Hypothalamus (tissue), 51 donors: ENCODE data around the gene ADCY5.

Experiments
- DNase-seq, 51 donors: peaks; one replicate each; lab custom pipeline; 2025; lab: John Stamatoyannopoulos, UW

The ADCY5 gene

GRCh38 chr3:123313889-123314288 lies 135.0 kb downstream of the ADCY5 start:
- DNase-seq: no peak

- no peak for DNase-seq
Measured at GRCh38 chr3:123312331-123313265, 136.3 kb downstream of the ADCY5 start.

GRCh38 chr3:123311201-123311600 lies 137.7 kb downstream of the ADCY5 start:
- no peak for DNase-seq

DNA sequence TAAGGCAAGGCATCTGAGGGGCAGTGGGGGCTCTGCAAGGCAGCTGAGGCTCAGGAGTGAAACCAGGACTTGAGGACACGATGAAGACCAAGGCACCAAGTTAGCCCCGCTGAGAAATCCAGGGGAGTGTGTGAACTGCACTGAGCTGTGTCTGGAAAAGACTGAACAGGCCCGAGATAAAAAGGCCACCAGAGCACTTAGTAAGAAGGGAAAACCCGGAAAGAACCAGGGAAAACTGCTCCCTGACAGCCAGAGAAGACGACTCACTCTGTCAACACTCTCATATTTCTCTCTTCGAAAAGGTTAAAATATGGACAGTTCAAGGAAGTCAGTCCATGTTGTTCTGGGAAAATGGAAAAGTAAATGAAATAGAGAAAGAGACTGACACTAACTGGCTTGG lies 138.1 kb downstream of the ADCY5 start:
- DNase-seq: no peak

DNA sequence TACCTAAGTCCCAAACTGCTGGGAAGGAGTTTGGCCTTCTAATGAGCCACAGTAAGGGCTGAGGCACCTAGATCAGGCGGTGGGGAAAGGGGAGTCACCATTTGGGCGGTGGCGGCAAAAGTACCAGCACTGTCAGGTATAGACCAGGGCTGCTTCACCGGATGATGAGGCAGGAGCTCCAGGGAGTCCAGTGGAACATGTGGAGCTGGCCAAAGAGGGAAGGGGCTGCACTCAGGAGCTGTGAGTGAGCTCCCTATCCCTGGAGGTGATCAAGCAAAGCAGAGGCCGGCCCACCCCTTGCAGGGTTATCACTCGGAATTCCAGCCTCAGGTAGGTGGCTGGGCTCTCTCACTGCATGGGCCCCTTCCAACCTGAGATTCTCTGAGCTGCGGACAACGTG lies 138.7 kb downstream of the ADCY5 start:
- no peak for DNase-seq

- DNase-seq: no peak
Measured at GRCh38 chr3:123307064-123307463, 141.8 kb downstream of the ADCY5 start.

GRCh38 chr3:123305192-123305591 lies 143.7 kb downstream of the ADCY5 start:
- DNase-seq: peak in 5 of 51 donors; percentile 5 to 33 (median 18)

GRCh38 chr3:123303976-123304560 lies 144.8 kb downstream of the ADCY5 start:
- DNase-seq: no peak

DNA sequence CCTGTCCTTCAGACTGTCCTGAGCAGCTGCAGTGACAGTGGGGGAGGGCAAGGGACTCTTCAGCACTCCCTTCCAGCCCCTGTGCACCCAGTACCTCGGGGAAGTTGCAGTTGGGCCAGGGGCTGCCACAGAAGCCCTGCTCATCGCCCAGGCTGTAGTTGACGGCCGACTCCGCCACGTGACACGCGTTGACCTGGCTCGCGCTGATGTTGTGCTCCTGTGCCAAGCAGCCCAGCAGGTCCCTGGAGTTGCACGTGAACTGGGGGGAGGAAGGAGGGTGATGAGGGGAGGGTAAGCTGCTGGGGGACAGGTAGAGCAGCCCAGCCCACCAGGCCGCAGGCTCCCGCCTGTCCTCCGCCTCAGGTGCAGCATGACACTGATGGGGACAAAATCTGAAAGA lies 145.9 kb downstream of the ADCY5 start:
- DNase-seq: no peak

DNA sequence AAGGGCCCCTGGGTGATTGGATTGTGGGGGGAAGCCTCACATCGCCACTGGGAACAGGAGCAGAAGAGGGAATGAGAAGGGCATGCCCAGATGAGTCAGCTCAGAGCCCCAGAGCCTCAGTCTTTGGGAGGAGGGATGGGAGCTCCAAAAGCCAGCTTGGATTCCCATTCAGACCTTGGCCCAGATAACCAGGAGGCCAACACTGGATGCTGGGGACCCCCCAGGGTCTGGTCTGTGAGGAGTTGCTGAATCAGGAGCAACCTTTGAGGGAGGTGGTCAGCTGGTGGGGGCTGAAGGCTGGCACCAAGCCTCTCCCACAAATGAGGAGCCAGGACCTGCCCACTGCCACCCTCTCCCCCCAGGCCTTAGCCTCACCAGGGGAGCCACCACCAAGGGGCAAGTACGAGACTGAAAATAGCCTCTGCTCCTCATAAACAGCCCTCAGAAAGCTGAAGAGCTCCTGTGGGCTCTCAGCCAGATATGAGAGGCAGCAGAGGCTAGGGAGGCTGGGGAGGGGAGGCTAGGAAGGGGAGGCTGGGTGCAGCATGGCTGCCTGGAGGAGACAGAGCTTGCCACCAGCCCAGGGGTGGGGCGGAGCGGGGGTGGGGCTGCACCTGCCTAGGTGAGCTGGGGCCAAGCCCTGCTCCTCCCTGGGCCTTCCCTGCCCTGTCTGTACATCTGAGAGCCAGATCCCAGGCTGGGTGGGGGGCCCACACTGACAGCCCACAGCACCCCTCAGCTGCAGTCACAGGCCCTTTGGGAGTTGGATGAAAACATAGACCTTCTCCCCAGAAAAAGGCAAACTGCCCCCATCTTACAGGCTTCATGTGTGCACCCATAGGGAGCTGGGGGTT lies 147.3 kb downstream of the ADCY5 start:
- no peak for DNase-seq

GRCh38 chr3:123300583-123300982 lies 148.3 kb downstream of the ADCY5 start:
- no peak for DNase-seq

- DNase-seq: no peak
Measured at GRCh38 chr3:123300056-123300455, 148.8 kb downstream of the ADCY5 start.

- DNase-seq: no peak
Measured at GRCh38 chr3:123299581-123299980, 149.3 kb downstream of the ADCY5 start.

DNA sequence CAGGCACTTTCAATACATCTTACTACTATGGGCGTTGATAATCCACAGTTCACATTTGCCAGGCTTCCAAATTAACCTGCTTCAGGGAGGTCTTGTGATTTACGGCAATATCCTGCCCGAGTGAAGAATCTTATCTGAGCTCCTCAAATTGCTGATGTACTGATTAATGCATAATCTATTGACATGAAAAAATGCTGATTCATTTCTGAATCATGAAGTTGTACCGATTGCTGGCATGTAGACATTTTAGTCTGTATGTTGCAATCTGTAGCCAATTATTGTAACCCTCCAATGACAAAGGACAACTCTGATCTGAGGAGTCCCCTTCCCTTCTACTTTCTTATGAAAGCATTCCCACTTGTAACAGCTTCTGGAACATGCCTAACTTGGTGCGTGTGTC lies 150.0 kb downstream of the ADCY5 start:
- no peak for DNase-seq

DNA sequence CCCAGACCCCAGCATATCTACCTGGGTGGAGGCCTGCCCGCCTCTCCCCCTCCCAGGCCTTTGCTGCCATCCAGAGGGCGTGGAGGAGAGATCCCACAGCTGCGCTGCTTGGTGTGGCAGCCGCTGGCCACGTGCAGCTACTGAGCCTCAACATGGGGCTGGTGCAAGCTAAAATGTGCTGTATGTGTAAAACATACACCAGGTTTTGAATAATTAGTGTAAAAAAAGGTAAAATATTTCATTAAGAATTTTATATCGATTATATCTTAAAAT lies 151.3 kb downstream of the ADCY5 start:
- no peak for DNase-seq

GRCh38 chr3:123296836-123297626 lies 151.9 kb downstream of the ADCY5 start:
- DNase-seq: no peak

DNA sequence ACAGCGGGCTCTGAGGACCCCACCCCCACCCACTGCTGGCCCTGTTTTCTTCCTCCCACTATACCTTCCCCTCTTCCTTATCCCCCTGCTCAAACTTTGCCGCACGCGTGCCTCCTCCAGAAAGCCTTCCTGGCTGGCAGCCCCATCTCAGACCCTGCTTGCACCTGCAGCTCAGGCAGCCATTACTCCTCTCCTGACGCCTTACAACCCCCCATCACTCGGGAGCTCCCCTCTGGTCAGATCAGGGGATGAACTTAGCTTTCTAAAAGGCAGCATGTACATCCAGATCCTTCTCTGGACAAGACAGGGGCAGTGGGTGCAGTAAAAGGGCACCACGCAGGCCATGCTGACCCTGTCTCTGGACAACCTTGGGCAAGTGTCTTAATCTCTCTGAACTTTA lies 152.6 kb downstream of the ADCY5 start:
- no peak for DNase-seq

GRCh38 chr3:123295901-123296250 lies 153.0 kb downstream of the ADCY5 start:
- no peak for DNase-seq

- no peak for DNase-seq
Measured at GRCh38 chr3:123295171-123295900, 153.6 kb downstream of the ADCY5 start.

GRCh38 chr3:123294296-123294938 lies 154.5 kb downstream of the ADCY5 start:
- no peak for DNase-seq
